Osteoblast (primary cell): ENCODE data around the gene ATG14. TPM values are rescaled to one million over a fixed set of nuclear protein-coding genes. Genes with fewer than 3 reads are reported as not detected.

Experiments used
- DNase-seq: peaks from one replicate; pipeline ENCODE4 v3.0.0; 2011; ENCODE audit warnings: low spot score, mixed read lengths; ENCODE audit not compliant: insufficient read length; ENCODE audit errors: missing footprints
- H2AFZ ChIP-seq: 2 replicates; pipeline ENCODE4 v1.6.0; 2011; ENCODE audit warnings: mild to moderate bottlenecking, low read length
- H3K27ac ChIP-seq: 2 replicates; pipeline ENCODE4 v1.5.1; 2011; ENCODE audit warnings: mild to moderate bottlenecking, low read depth, low read length, moderate library complexity
- H3K27me3 ChIP-seq: 2 replicates; pipeline ENCODE4 v1.6.0; 2012; ENCODE audit warnings: mild to moderate bottlenecking, control low read depth, inconsistent platforms, low read length, moderate library complexity; ENCODE audit not compliant: insufficient read depth
- H3K36me3 ChIP-seq: 2 replicates; pipeline ENCODE4 v1.5.1; 2011; ENCODE audit warnings: mild to moderate bottlenecking, low read length, control low read depth, moderate library complexity; ENCODE audit not compliant: insufficient read depth
- H3K4me1 ChIP-seq: 2 replicates; pipeline ENCODE4 v1.5.1; 2011; ENCODE audit warnings: mild to moderate bottlenecking, low read length, control low read depth, moderate library complexity; ENCODE audit not compliant: insufficient read depth
- H3K4me2 ChIP-seq: 2 replicates; pipeline ENCODE4 v1.6.0; 2011; ENCODE audit warnings: mild to moderate bottlenecking, low read length; ENCODE audit not compliant: insufficient read depth
- H3K4me3 ChIP-seq: fragments of 200-600 bp; sonication (generic); 3 replicates; pipeline ENCODE4 v1.5.1; 2012; ENCODE audit warnings: mild to moderate bottlenecking, low read length, inconsistent platforms; ENCODE audit not compliant: insufficient read depth
- H3K79me2 ChIP-seq: 2 replicates; pipeline ENCODE4 v1.6.0; 2012; ENCODE audit warnings: mild to moderate bottlenecking, low read length, control low read depth, inconsistent platforms; ENCODE audit not compliant: insufficient read depth
- H3K9me3 ChIP-seq: 2 replicates; pipeline ENCODE4 v1.5.1; 2011; ENCODE audit warnings: low read depth, low read length, control low read depth
- H4K20me1 ChIP-seq: 2 replicates; pipeline ENCODE4 v1.6.0; 2012; ENCODE audit warnings: mild to moderate bottlenecking, low read length, control low read depth; ENCODE audit not compliant: insufficient read depth
- total RNA-seq: library from RNA; depleted of rRNA; stranded (reverse); fragments of >200 nt; gene quantifications from 2 replicates; pipeline ENCODE4 v1.2.3, GENCODE V29; 2012
- TF ChIP-seq, protein P1 (sequence below): IDR thresholded peaks from 2 replicates; pipeline ENCODE4 v1.5.1; 2011; ENCODE audit warnings: mild to moderate bottlenecking, low read depth, low read length, moderate library complexity; ENCODE audit errors: extremely low read depth

ATG14 gene
- total RNA-seq, 1 donor = 21.7 TPM

DNA sequence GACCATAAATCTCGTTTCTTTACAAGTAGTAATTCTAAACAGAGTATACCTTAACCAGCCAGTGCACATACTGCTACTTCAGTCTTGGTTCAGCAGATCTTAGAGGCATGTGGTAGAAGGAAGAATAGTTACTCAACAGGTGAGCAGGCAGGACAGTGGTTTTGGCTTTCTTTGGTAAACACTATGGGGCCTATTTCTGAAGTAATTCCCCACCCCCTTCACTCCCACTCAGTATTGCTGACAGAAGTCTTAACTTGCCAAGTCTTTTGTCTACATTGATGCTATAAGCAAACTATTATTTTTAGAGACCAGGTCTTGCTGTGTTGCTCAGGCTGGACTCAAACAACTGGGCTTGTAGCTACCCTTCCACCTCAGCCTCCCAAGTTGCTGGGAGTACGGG is 71.9 kb downstream of the ATG14 start:
- Histone ChIP-seq H3K4me2 (no peak overlapping the region), H3K4me3 (no peak overlapping the region), H3K4me1 (peaks cover 4% of the 10 kb centered on the region), H3K9me3 (no peaks in the 10 kb centered on the region), H3K36me3 (no peaks in the 10 kb centered on the region), H3K79me2 (peaks cover 81% of the 10 kb centered on the region), H3K27me3 (no peaks in the 10 kb centered on the region), H2AFZ (no peak overlapping the region), H4K20me1 (peaks cover 20% of the 10 kb centered on the region), H3K27ac (no peak overlapping the region)
- TF ChIP-seq, protein P1, sequence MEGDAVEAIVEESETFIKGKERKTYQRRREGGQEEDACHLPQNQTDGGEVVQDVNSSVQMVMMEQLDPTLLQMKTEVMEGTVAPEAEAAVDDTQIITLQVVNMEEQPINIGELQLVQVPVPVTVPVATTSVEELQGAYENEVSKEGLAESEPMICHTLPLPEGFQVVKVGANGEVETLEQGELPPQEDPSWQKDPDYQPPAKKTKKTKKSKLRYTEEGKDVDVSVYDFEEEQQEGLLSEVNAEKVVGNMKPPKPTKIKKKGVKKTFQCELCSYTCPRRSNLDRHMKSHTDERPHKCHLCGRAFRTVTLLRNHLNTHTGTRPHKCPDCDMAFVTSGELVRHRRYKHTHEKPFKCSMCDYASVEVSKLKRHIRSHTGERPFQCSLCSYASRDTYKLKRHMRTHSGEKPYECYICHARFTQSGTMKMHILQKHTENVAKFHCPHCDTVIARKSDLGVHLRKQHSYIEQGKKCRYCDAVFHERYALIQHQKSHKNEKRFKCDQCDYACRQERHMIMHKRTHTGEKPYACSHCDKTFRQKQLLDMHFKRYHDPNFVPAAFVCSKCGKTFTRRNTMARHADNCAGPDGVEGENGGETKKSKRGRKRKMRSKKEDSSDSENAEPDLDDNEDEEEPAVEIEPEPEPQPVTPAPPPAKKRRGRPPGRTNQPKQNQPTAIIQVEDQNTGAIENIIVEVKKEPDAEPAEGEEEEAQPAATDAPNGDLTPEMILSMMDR = no peak
- DNase-seq = no peak

DNA sequence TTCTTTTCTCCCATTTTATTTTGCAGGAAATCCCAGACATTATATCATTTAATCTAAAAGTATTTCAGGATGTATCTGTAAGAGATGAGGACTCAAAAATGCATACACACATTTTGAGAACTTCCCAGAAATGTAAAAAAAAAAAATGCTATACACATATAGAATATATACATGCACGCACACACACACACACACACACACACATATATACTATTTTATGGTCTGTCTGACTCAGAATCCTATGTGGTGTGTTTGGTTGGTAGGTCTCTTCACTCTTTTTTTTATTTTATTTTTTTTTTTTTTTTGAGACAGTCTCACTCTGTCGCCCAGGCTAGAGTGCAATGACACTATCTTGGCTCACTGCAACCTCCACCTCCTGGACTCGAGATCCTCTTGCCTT is 74.9 kb downstream of the ATG14 start:
- peaks cover 77% of the 10 kb centered on the region for H3K79me2 ChIP-seq

DNA sequence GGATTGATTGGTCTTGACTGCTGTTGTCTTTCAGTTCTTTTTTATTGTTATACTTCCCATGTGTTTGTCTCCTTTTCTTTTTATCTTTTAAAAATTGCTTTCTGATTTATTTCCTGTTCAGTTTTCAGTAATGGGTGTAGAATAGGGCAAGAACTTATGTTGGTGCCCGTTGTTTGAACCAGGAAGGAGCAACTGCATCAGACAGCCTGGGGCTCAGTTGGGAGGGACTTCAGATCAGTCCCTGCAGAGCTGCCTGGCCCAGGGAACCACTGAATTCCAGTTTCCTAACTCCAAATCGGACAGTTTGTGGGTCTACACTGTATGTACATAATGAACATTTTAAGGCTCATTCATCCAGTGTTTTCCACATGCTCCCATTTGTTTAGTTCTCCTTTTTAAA is 75.5 kb downstream of the ATG14 start:
- Histone ChIP-seq H3K9me3 (no peaks in the 10 kb centered on the region), H3K4me1 (peaks cover 11% of the 10 kb centered on the region), H3K79me2 (peaks cover 75% of the 10 kb centered on the region), H3K27ac (no peak overlapping the region), H3K4me2 (no peak overlapping the region), H3K4me3 (no peak overlapping the region), H2AFZ (no peak overlapping the region), H3K27me3 (no peaks in the 10 kb centered on the region), H4K20me1 (peaks cover 26% of the 10 kb centered on the region), H3K36me3 (no peaks in the 10 kb centered on the region)
- TF ChIP-seq, protein P1 = no peak
- no peak for DNase-seq

More for the DNA sequence above, 74.9 kb downstream of the ATG14 start:
- Histone ChIP-seq H3K27me3 (no peaks in the 10 kb centered on the region), H3K4me1 (peaks cover 13% of the 10 kb centered on the region), H2AFZ (no peak overlapping the region), H4K20me1 (peaks cover 27% of the 10 kb centered on the region), H3K9me3 (no peaks in the 10 kb centered on the region), H3K36me3 (no peaks in the 10 kb centered on the region), H3K27ac (no peak overlapping the region), H3K4me3 (no peak overlapping the region), H3K4me2 (no peak overlapping the region)
- TF ChIP-seq, protein P1 = no peak
- DNase-seq = no peak

DNA sequence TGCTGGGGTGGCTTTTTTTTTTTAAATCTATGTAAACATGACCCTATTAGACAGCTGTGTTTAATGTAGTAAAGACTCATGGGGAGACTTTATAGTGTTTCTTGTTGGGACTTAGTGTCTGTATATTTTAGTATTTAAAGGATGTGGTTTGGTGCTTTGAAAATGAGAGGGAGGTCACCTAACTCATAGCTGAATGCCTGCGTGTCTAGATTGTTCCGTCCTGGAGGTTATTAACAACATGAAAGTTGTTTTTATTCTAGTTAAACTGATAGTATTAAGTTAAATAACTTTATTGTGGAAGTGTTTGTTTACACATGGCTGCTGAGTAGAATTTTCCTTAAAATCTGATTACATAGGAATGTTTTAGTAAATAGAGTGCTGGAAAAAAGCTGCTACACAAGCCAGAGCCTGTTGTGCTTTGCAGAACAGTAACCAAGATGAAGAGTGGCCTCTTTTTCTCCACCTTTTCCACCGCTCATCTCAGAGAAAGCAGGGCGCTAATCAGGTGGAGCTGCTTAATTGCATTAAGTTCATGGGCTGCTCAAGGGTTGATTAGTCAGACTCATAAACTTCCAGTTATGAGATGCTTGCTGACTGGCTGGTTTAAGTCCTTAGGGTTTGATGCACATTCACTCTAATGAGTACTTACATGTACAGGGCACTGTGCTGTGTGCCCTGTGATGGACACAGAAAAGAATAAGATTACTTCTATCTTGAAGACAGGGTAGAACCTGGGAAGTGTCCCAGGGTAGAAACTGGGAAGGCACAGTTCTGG is 77.7 kb downstream of the ATG14 start:
- Histone ChIP-seq H3K4me3 (no peak overlapping the region), H2AFZ (no peak overlapping the region), H3K9me3 (no peaks in the 10 kb centered on the region), H3K27me3 (no peaks in the 10 kb centered on the region), H3K4me1 (peaks cover 14% of the 10 kb centered on the region), H3K36me3 (no peaks in the 10 kb centered on the region), H3K79me2 (peaks cover 71% of the 10 kb centered on the region), H3K27ac (no peak overlapping the region), H3K4me2 (peak overlapping the region; percentile 26), H4K20me1 (peaks cover 27% of the 10 kb centered on the region)
- TF ChIP-seq, protein P1 = no peak
- no peak for DNase-seq
